Fibroblast of lung (primary cell): ENCODE results near the gene NEK11. TPM values are rescaled to one million over a fixed set of nuclear protein-coding genes. Genes with fewer than 3 reads are reported as not detected.
"Not testable (repeated sequence)": the region's sequence is repeated elsewhere in the genome, so short reads cannot be mapped to it uniquely, and the experiment has no call there.

Experiments
- DNase-seq, 2 donors: peaks; one replicate each; pipeline versions ENCODE4 v3.0.0 to v3.0.0-alpha.2; 2010; ENCODE audit warnings: low read depth in 2 of 2
- H2AFZ ChIP-seq: 2 replicates; pipeline ENCODE4 v1.5.1; 2012; ENCODE audit warnings: low read length, control low read depth, inconsistent platforms
- H3K27ac ChIP-seq: 2 replicates; pipeline ENCODE4 v1.5.1; 2011; ENCODE audit warnings: low read length, control low read depth; ENCODE audit not compliant: insufficient read depth
- H3K27me3 ChIP-seq: 2 replicates; pipeline ENCODE4 v1.5.1; 2011; ENCODE audit warnings: mild to moderate bottlenecking, low read length; ENCODE audit not compliant: control insufficient read depth, insufficient read depth
- H3K36me3 ChIP-seq: 2 replicates; pipeline ENCODE4 v1.5.1; 2011; ENCODE audit warnings: low read length; ENCODE audit not compliant: control insufficient read depth, insufficient read depth
- H3K4me1 ChIP-seq: 2 replicates; pipeline ENCODE4 v1.5.1; 2011; ENCODE audit warnings: low read length; ENCODE audit not compliant: control insufficient read depth, insufficient read depth; ENCODE audit errors: extremely low read depth
- H3K4me2 ChIP-seq: 2 replicates; pipeline ENCODE4 v1.5.1; 2011; ENCODE audit warnings: low read length, control low read depth; ENCODE audit not compliant: insufficient read depth; ENCODE audit errors: extremely low read depth
- H3K4me3 ChIP-seq, 4 experiments: fragments of 200-600 bp in 1 of 4; sonication (generic) in 1 of 4; replicated peaks in 1 of 4; 2 replicates each; pipeline ENCODE4 v1.5.1; 2011 to 2016; ENCODE audit warnings: low read length in 4 of 4, low read depth in 3 of 4, mild to moderate bottlenecking in 3 of 4, control low read depth in 2 of 4, inconsistent platforms in 1 of 4, mixed read lengths in 1 of 4; ENCODE audit not compliant: insufficient read depth in 1 of 4; ENCODE audit errors: control extremely low read depth in 1 of 4
- H3K79me2 ChIP-seq: 2 replicates; pipeline ENCODE4 v1.5.1; 2012; ENCODE audit warnings: mild to moderate bottlenecking, low read length, inconsistent platforms; ENCODE audit not compliant: control insufficient read depth, insufficient read depth
- H3K9ac ChIP-seq: 2 replicates; pipeline ENCODE4 v1.5.1; 2011; ENCODE audit warnings: mild to moderate bottlenecking, low read length, control low read depth; ENCODE audit not compliant: insufficient read depth
- H3K9me3 ChIP-seq: 2 replicates; pipeline ENCODE4 v1.5.1; 2012; ENCODE audit warnings: low read depth, low read length; ENCODE audit not compliant: control insufficient read depth, insufficient read depth
- H4K20me1 ChIP-seq: 2 replicates; pipeline ENCODE4 v1.5.1; 2011; ENCODE audit warnings: low read length; ENCODE audit not compliant: control insufficient read depth, insufficient read depth; ENCODE audit errors: extremely low read depth
- EZH2 ChIP-seq: IDR thresholded peaks from 2 replicates; pipeline ENCODE4 v1.5.1; 2012; ENCODE audit warnings: low read length, control low read depth, mild to moderate bottlenecking; ENCODE audit errors: missing control alignments
- polyA plus RNA-seq, 2 donors: library from polyadenylated mRNA; depleted of rRNA in 1 of 2; stranded (reverse) in 1 of 2; unstranded in 1 of 2; fragments of >200 nt; gene quantifications; 2 replicates each; pipeline ENCODE4 v1.2.1, GENCODE V29; 2011 to 2012; ENCODE audit warnings: missing spikeins in 1 of 2
- total RNA-seq: library from RNA; depleted of rRNA; stranded (reverse); fragments of >200 nt; gene quantifications from 2 replicates; pipeline ENCODE4 v1.2.1, GENCODE V29; 2014
- TF ChIP-seq, protein P1 (sequence below), 2 donors: IDR thresholded peaks in 1 of 2; conservative IDR thresholded peaks in 1 of 2; 1 replicate in 1 of 2; 2 replicates in 1 of 2; pipeline ENCODE4 v1.5.1; 2011 to 2012; ENCODE audit warnings: low read length in 2 of 2, control low read depth in 1 of 2, inconsistent platforms in 1 of 2, low read depth in 1 of 2, mild to moderate bottlenecking in 1 of 2

Gene NEK11
- total and polyA plus RNA-seq, 2 donors (not counting 1 experiment from before 2014, with no cell fraction given): 4.3 to 13.0 TPM

GRCh38 chr3:131328721-131329120 lies 302.0 kb downstream of the NEK11 start:
- Histone ChIP-seq H2AFZ (no peak overlapping the region), H3K27ac (no peak overlapping the region), H3K27me3 (no peaks in the 10 kb centered on the region)

GRCh38 chr3:131329774-131330173 lies 303.1 kb downstream of the NEK11 start:
- no peaks in the 10 kb centered on the region for H3K4me1 ChIP-seq

More at GRCh38 chr3:131328721-131329120, 302.0 kb downstream of the NEK11 start:
- Histone ChIP-seq H3K4me2 (no peak overlapping the region), H3K79me2 (no peaks in the 10 kb centered on the region), H3K36me3 (no peaks in the 10 kb centered on the region), H3K9ac (no peak overlapping the region), H3K4me1 (no peaks in the 10 kb centered on the region), H3K9me3 (no peaks in the 10 kb centered on the region), H4K20me1 (no peaks in the 10 kb centered on the region), H3K4me3 (no peak overlapping the region)
- no peak for DNase-seq
- TF ChIP-seq, protein P1, sequence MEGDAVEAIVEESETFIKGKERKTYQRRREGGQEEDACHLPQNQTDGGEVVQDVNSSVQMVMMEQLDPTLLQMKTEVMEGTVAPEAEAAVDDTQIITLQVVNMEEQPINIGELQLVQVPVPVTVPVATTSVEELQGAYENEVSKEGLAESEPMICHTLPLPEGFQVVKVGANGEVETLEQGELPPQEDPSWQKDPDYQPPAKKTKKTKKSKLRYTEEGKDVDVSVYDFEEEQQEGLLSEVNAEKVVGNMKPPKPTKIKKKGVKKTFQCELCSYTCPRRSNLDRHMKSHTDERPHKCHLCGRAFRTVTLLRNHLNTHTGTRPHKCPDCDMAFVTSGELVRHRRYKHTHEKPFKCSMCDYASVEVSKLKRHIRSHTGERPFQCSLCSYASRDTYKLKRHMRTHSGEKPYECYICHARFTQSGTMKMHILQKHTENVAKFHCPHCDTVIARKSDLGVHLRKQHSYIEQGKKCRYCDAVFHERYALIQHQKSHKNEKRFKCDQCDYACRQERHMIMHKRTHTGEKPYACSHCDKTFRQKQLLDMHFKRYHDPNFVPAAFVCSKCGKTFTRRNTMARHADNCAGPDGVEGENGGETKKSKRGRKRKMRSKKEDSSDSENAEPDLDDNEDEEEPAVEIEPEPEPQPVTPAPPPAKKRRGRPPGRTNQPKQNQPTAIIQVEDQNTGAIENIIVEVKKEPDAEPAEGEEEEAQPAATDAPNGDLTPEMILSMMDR (conservative IDR thresholded peaks at IDR 0.05 in 1 of 2, IDR thresholded peaks at IDR 0.05 in 1 of 2; ENCODE audit: low read depth in 1 of 2, low read length in 2 of 2): no peak
- no peak for TF ChIP-seq EZH2

GRCh38 chr3:131331456-131332085 lies 304.9 kb downstream of the NEK11 start:
- H3K79me2 ChIP-seq, H3K4me1 ChIP-seq, H3K9ac ChIP-seq, H2AFZ ChIP-seq, H3K36me3 ChIP-seq, H3K9me3 ChIP-seq, H3K27me3 ChIP-seq, DNase-seq, H4K20me1 ChIP-seq, H3K4me3 ChIP-seq, H3K4me2 ChIP-seq, H3K27ac ChIP-seq: not testable (repeated sequence)

More at GRCh38 chr3:131329774-131330173, 303.1 kb downstream of the NEK11 start:
- no peak overlapping the region for H3K4me3 ChIP-seq
- no peaks in the 10 kb centered on the region for H3K9me3 ChIP-seq
- H3K27ac ChIP-seq: no peak overlapping the region
- H3K4me2 ChIP-seq: no peak overlapping the region
- DNase-seq: no peak
- TF ChIP-seq, protein P1 (conservative IDR thresholded peaks at IDR 0.05 in 1 of 2, IDR thresholded peaks at IDR 0.05 in 1 of 2; ENCODE audit: low read depth in 1 of 2, low read length in 2 of 2): no peak
- no peak for TF ChIP-seq EZH2
- H3K27me3 ChIP-seq: no peaks in the 10 kb centered on the region
- no peaks in the 10 kb centered on the region for H3K36me3 ChIP-seq
- no peak overlapping the region for H3K9ac ChIP-seq
- no peaks in the 10 kb centered on the region for H3K79me2 ChIP-seq
- H2AFZ ChIP-seq: no peak overlapping the region
- no peaks in the 10 kb centered on the region for H4K20me1 ChIP-seq
